ENCODE data around the gene FOXL3.
"Not testable (repeated sequence)": the region's sequence is repeated elsewhere in the genome, so short reads cannot be mapped to it uniquely, and the experiment has no call there.

Gene FOXL3

DNA sequence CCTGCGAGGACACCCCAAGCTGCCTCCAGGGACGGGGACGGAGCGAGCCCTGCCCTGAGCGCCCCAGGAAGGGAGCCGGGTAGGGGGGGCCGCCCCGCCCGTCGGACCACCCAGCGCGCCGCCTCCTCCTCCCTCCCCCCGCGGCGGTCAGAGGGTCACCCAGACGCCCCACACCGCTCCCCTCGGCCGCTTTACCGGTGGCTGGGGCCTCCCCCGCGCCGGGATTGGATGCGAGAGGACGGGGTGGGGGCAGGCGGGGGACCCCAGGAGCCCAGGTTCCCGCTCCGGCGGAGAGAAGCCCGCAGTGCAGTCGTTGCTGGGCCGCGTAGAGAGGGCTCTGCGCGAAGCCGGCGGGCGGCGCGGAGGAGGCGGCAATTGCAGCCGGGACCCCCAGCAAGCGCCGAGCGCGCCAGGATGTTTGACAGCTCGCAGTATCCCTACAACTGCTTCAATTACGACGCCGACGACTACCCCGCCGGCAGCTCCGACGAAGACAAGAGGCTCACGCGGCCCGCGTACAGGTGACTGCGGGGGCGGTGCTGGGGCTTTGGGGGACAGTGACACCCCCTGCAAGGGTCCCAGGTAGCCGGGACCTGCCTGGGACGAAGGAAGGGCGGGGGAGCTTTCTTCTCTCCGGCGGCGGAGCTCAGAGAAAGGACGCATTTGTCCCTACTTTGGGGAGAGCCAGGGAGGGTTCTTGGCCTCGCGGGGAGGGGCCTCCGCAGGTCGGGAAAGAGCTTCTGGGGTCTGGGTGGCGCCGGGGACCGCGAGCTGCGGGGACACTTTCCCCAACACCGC is at the start of gene FOXL3:
FOXL3 (plus strand) TSS at position 415 of the 798 bp plus-strand sequence; CDS start at position 415, 0 bp downstream.
- no peaks in the 10 kb centered on the region for H3K36me3 Mint-ChIP-seq (ENCODE audit: low read depth)
- H3K27ac Mint-ChIP-seq, result no peak within 1 kb of the TSS
- no peak for DNase-seq (ENCODE audit: low spot score)
- no peak within 1 kb of the TSS for H3K4me3 Mint-ChIP-seq
- no peaks in the 10 kb centered on the region for H3K9me3 Mint-ChIP-seq
- peaks cover 26% of the 10 kb centered on the region for H3K27me3 Mint-ChIP-seq (ENCODE audit: low read depth)
- H3K4me1 Mint-ChIP-seq (ENCODE audit: low read depth), result no peaks in the 10 kb centered on the region

DNA sequence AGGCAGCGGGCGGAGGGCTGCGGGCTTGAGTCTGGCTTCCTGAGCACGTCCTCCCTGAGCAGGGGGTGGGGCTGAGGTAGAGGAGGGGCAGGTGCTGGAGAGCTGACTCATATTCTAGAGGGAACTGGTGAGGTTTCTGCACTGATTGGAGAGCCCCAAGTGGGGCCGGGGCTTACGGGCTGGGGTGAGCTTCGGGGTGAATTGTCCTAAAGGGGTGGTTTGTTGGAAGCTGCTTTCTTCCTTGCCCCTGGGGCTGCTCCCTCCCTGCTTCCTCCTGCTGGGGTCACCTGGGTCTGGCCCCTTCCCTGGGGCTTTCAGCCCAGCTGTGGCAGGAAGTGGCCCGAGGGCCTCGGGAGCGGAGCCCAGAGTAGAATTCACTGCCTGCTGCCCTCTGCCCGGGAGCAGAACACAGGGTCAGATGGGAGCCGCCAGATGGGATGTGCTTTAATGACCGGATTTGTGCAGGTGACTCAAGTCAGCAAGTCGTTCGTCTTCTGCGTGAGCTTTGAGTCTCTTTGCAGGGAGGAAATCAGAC is 49.0 kb upstream of the FOXL3 start:
- H3K36me3 Mint-ChIP-seq (ENCODE audit: low read depth), result no peaks in the 10 kb centered on the region
- no peaks in the 10 kb centered on the region for H3K4me1 Mint-ChIP-seq (ENCODE audit: low read depth)
- no peaks in the 10 kb centered on the region for H3K27me3 Mint-ChIP-seq (ENCODE audit: low read depth)
- no peak overlapping the region for H3K4me3 Mint-ChIP-seq
- no peak overlapping the region for H3K27ac Mint-ChIP-seq
- no peak for DNase-seq (ENCODE audit: low spot score)
- no peaks in the 10 kb centered on the region for H3K9me3 Mint-ChIP-seq

GRCh38 chr7:241513-241912 is 48.5 kb upstream of the FOXL3 start:
- no peaks in the 10 kb centered on the region for H3K27me3 Mint-ChIP-seq (ENCODE audit: low read depth)
- no peaks in the 10 kb centered on the region for H3K9me3 Mint-ChIP-seq
- no peak overlapping the region for H3K4me3 Mint-ChIP-seq
- no peak overlapping the region for H3K27ac Mint-ChIP-seq
- H3K4me1 Mint-ChIP-seq (ENCODE audit: low read depth), result no peaks in the 10 kb centered on the region
- H3K36me3 Mint-ChIP-seq (ENCODE audit: low read depth), result no peaks in the 10 kb centered on the region
- DNase-seq (ENCODE audit: low spot score), result no peak

DNA sequence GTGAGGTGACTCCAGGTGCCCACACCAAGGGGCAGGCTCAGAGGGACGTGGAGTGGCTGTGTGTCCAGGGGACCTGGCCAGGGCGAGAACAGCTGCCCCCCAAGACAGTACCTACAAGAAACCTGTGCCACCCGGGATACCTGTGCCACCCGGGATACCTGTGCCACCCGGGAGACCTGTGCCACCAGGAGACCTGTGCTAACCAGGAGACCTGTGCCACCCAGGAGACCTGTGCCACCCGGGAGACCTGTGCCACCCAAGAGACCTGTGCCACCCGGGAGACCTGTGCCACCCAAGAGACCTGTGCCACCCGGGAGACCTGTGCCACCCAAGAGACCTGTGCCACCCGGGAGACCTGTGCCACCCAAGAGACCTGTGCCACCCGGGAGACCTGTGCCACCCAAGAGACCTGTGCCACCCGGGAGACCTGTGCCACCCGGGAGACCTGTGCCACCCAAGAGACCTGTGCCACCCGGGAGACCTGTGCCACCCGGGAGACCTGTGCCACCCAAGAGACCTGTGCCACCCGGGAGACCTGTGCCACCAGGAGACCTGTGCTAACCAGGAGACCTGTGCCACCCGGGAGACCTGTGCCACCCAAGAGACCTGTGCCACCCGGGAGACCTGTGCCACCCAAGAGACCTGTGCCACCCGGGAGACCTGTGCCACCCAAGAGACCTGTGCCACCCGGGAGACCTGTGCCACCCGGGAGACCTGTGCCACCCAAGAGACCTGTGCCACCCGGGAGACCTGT is 47.0 kb upstream of the FOXL3 start:
- H3K4me1 Mint-ChIP-seq (ENCODE audit: low read depth); H3K27me3 Mint-ChIP-seq (ENCODE audit: low read depth); DNase-seq (ENCODE audit: low spot score); H3K36me3 Mint-ChIP-seq (ENCODE audit: low read depth); H3K9me3 Mint-ChIP-seq; H3K4me3 Mint-ChIP-seq; H3K27ac Mint-ChIP-seq: not testable (repeated sequence)

- not testable (repeated sequence) for H3K4me3 Mint-ChIP-seq; H3K27me3 Mint-ChIP-seq (ENCODE audit: low read depth); H3K27ac Mint-ChIP-seq; H3K36me3 Mint-ChIP-seq (ENCODE audit: low read depth); DNase-seq (ENCODE audit: low spot score); H3K4me1 Mint-ChIP-seq (ENCODE audit: low read depth); H3K9me3 Mint-ChIP-seq
These were observed 46.4 kb upstream of the FOXL3 start for GRCh38 chr7:243580-243978.

DNA sequence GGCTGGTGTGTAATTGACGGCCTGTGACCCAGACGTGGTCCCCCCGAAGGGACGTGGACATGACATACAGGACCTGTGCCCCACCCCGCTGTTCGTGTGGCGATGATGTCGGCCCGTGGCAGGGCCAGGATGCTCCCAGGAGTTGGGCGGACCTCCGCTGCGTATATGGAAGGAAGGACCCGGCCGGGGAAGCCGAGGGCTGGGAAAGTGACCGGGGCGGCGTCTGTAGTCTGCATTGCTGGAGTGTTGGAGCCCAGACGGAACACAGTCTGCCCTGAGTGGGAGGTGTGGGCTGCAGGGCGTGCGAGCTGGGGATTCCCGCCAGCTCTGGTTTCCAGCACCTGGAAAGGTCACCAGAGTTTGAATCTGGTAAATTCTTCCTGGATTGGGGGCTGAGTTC is 45.0 kb upstream of the FOXL3 start:
- H3K9me3 Mint-ChIP-seq, result no peaks in the 10 kb centered on the region
- no peaks in the 10 kb centered on the region for H3K36me3 Mint-ChIP-seq (ENCODE audit: low read depth)
- H3K27me3 Mint-ChIP-seq (ENCODE audit: low read depth), result no peaks in the 10 kb centered on the region
- H3K27ac Mint-ChIP-seq, result no peak overlapping the region
- H3K4me3 Mint-ChIP-seq, result no peak overlapping the region
- no peak for DNase-seq (ENCODE audit: low spot score)
- H3K4me1 Mint-ChIP-seq (ENCODE audit: low read depth), result no peaks in the 10 kb centered on the region

- no peak overlapping the region for H3K4me3 Mint-ChIP-seq
- no peaks in the 10 kb centered on the region for H3K4me1 Mint-ChIP-seq (ENCODE audit: low read depth)
- no peak for DNase-seq (ENCODE audit: low spot score)
- H3K36me3 Mint-ChIP-seq (ENCODE audit: low read depth), result no peaks in the 10 kb centered on the region
- H3K27ac Mint-ChIP-seq, result no peak overlapping the region
- H3K9me3 Mint-ChIP-seq, result no peaks in the 10 kb centered on the region
- H3K27me3 Mint-ChIP-seq (ENCODE audit: low read depth), result no peaks in the 10 kb centered on the region
These were observed 44.2 kb upstream of the FOXL3 start for GRCh38 chr7:245574-246295.

DNA sequence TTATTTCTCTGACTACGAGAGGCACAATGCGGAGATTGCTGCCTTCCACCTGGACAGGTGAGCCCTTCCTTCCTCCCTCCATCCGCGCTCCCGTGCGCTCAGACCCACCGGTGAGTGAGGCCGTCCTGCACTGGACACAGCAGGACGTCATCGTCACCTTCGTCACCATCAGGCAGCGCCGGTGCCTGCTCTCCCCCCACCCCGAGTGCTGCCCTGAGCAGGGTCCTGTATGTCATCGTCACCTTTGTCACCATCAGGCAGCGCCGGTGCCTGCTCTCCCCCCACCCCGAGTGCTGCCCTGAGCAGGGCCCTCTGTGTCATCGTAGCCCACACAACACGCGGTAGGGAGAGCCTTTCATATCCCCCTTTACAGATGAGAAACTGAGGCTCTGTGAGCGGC is 43.5 kb upstream of the FOXL3 start:
- Mint-ChIP-seq H3K4me3 (no peak overlapping the region), H3K9me3 (no peaks in the 10 kb centered on the region), H3K36me3 (ENCODE audit: low read depth) (no peaks in the 10 kb centered on the region), H3K27ac (no peak overlapping the region), H3K27me3 (ENCODE audit: low read depth) (no peaks in the 10 kb centered on the region), H3K4me1 (ENCODE audit: low read depth) (no peaks in the 10 kb centered on the region)
- no peak for DNase-seq (ENCODE audit: low spot score)

DNA sequence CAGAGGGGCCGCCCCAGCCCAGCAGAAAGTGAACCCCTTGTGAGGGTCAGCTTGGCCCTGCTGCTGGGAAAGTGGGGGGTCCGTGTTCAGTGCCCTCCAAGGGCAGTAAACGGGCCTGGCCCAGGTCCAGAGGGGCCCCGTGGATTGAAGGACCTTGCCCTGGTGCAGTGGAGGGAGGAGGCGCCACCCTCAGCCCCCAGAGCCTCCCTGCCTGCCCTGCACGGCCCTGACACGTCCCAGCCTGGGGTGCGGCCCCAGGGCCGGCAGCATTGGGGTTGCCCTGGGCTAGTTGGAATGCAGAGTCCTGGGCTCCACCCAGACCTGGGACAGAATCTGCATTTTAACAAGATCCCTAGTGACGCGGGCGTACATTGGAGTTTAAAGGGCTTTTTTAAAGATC is 42.8 kb upstream of the FOXL3 start:
- H3K27ac Mint-ChIP-seq, result no peak overlapping the region
- DNase-seq (ENCODE audit: low spot score), result no peak
- no peaks in the 10 kb centered on the region for H3K9me3 Mint-ChIP-seq
- no peaks in the 10 kb centered on the region for H3K36me3 Mint-ChIP-seq (ENCODE audit: low read depth)
- H3K27me3 Mint-ChIP-seq (ENCODE audit: low read depth), result no peaks in the 10 kb centered on the region
- no peaks in the 10 kb centered on the region for H3K4me1 Mint-ChIP-seq (ENCODE audit: low read depth)
- H3K4me3 Mint-ChIP-seq, result no peak overlapping the region

DNA sequence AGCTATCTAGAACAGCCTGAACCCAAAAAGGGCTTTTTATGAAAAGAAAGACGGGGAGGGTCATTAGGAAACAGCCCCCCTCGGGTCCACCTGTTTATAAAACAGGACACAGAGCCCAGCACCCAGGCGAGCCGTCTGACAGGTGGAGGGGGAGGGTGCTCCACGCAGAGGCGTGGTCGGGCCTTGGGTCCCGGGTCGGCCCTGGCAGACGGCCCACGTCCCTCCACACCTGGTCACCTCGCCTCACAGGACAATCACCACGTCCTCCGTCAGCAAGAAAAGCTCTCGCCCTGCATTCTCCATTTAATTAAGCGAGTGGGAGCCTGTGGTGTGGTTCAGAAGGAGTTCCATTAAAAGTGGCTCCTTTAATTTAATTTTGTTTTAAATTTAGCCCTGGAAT is 42.3 kb upstream of the FOXL3 start:
- Mint-ChIP-seq H3K36me3 (ENCODE audit: low read depth) (no peaks in the 10 kb centered on the region), H3K4me3 (no peak overlapping the region), H3K27me3 (ENCODE audit: low read depth) (no peaks in the 10 kb centered on the region), H3K4me1 (ENCODE audit: low read depth) (no peaks in the 10 kb centered on the region), H3K27ac (no peak overlapping the region), H3K9me3 (no peaks in the 10 kb centered on the region)
- DNase-seq (ENCODE audit: low spot score), result no peak

DNA sequence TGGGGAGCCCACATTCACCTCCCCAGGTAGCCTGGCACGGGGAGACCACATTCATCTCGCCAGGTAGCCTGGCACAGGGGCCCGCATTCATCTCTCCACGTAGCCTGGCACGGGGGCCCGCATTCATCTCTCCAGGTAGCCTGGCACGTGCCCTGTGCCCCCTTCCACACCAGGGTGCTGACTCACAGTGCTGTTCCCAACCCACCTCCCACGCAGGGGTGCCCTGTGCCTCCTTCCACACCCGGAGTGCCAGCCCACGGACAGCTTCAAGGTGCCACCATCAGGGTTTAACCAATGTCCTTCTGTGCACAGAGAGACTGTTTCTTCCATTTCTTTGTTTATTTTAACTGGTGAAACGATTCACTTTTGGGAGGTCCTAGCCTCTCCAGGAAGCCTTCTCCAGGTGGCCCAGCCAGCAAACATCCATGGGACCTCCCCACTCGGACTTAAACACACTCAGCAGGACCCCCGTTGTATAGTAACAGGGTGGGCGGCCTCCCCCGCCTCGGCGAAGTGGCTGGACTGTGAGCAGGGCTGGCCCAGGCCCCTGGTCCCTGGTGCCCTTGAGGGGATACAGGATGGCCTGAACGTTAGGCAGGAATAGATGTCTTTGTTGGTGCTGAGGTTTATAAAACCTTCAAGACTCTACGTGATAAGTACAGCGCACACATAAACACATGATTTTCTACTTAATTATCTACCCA is 41.1 kb upstream of the FOXL3 start:
- no peak for DNase-seq (ENCODE audit: low spot score)
- H3K36me3 Mint-ChIP-seq (ENCODE audit: low read depth), result no peaks in the 10 kb centered on the region
- no peaks in the 10 kb centered on the region for H3K27me3 Mint-ChIP-seq (ENCODE audit: low read depth)
- H3K9me3 Mint-ChIP-seq, result no peaks in the 10 kb centered on the region
- H3K4me3 Mint-ChIP-seq, result no peak overlapping the region
- no peak overlapping the region for H3K27ac Mint-ChIP-seq
- no peaks in the 10 kb centered on the region for H3K4me1 Mint-ChIP-seq (ENCODE audit: low read depth)

- H3K27ac Mint-ChIP-seq, result no peak overlapping the region
- H3K36me3 Mint-ChIP-seq (ENCODE audit: low read depth), result no peaks in the 10 kb centered on the region
- H3K4me1 Mint-ChIP-seq (ENCODE audit: low read depth), result no peaks in the 10 kb centered on the region
- H3K4me3 Mint-ChIP-seq, result no peak overlapping the region
- H3K27me3 Mint-ChIP-seq (ENCODE audit: low read depth), result no peaks in the 10 kb centered on the region
- no peaks in the 10 kb centered on the region for H3K9me3 Mint-ChIP-seq
- DNase-seq (ENCODE audit: low spot score), result no peak
These were observed 40.0 kb upstream of the FOXL3 start for GRCh38 chr7:249989-250388.

DNA sequence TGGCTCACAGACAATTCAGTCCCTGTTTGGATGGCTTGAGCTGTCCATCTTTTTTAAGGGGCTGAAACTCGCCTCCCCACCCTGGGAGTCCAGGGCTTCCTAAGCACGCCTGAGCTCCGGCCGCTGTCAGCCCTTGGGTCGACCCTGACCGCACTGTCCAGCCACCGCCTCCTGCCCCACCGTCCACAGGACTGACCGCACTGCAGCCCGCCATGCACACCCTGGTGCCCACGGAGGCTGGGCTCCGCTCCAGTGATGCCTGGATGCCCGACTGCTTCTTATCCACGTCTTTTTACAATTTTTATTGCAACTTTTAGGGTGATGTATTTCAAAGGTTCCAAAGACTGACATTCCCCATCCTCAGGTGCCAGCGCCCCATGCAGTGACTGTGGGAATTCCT is 39.4 kb upstream of the FOXL3 start:
- no peak overlapping the region for H3K27ac Mint-ChIP-seq
- H3K36me3 Mint-ChIP-seq (ENCODE audit: low read depth), result no peaks in the 10 kb centered on the region

More for the DNA sequence above, 39.4 kb upstream of the FOXL3 start:
- Mint-ChIP-seq H3K9me3 (no peaks in the 10 kb centered on the region), H3K4me3 (no peak overlapping the region), H3K4me1 (ENCODE audit: low read depth) (no peaks in the 10 kb centered on the region), H3K27me3 (ENCODE audit: low read depth) (no peaks in the 10 kb centered on the region)
- no peak for DNase-seq (ENCODE audit: low spot score)

Measured in T-helper 2 cell treated with Interferon-gamma antibody and Interleukin-4, amounts not matched to agents 5 μg/mL and 100 μg/mL, for 36 hours (primary cell).